Activated T-helper 9 cell treated with anti-CD3 and anti-CD28 coated beads, Interleukin-2, amount 50 U/mL, for 16 hours (primary cell): Measurements from ENCODE around the gene F2RL3.
"Not testable (repeated sequence)": the region's sequence is repeated elsewhere in the genome, so short reads cannot be mapped to it uniquely, and the experiment has no call there.

Source experiments
- DNase-seq: peaks from one replicate; pipeline ENCODE4 v3.0.0-alpha.2; 2020; ENCODE audit warnings: low read depth

The F2RL3 gene

DNA sequence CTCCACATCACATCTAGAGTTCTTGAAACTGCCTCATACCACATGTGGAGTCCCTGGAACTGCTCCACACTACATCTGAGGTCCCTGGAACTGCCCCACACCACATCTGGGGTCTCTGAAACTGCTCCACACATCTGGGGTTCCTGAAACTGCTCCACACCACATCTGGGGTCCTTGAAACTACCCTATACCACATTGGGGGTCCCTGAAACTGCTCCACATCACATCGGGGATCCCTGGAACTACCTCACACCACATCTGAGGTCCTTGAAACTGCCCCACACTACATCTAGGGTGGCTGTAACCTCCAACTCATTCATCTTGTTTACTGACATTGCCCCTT lies 33.8 kb downstream of the F2RL3 start:
- no peak for DNase-seq

DNA sequence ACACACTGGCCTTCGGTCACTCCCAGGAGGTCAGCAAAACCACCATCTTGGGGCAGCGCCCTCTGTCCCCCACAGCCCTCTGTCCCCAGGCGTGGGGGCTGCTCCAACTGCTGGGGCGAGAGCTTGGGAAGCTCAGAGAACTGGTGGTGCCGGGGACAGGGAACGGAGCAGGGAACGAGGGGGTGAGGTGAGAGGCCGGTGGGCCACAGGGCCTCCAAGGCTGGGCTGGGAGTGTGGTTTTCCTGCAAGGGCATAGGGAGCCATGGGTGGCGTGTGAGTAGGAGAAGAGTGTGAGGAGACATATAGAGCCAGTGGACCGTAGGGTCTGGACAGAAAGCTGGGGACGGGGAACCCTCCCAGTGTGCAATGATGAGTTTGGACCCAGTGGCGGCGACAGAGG lies 34.1 kb downstream of the F2RL3 start:
- no peak for DNase-seq

DNA sequence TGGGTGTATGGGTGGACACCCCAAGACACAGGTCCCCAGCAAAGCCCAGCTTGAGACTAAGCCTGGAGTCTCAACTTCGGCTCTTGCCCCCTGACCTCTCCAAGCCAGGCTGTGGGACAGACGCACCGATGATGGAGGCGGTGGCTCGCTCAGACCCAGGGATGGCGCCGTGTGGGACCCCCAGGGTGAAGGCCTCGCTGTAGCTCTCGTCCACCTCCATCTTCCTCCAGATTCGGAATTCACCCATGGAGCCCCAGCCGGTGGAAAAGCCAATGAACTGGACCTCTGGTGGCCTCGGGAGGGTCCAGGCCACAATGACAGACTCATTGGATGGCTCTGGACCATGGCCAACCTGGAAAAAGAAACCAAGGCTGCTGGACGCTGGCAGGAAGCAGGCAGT lies 39.1 kb downstream of the F2RL3 start:
- no peak for DNase-seq

DNA sequence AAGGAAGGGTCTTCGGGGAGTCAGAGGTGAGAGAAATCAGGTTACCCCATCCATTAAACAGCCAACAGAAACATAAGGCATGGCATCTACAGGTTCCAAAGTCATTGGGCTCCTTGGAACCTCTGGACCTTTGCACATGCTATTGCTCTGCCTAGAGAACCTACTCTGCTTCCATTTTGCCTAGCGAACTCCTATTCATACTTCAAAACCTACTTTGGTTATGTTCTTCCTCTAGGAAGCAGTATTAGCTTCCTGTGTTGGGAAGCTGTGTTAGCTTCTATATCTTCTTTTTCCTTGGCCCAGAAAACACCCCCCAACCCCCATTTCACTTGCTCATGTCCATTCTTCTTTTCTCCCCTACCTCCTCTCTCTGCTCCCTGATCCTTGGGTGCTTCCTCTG lies 39.6 kb downstream of the F2RL3 start:
- DNase-seq, result no peak

DNA sequence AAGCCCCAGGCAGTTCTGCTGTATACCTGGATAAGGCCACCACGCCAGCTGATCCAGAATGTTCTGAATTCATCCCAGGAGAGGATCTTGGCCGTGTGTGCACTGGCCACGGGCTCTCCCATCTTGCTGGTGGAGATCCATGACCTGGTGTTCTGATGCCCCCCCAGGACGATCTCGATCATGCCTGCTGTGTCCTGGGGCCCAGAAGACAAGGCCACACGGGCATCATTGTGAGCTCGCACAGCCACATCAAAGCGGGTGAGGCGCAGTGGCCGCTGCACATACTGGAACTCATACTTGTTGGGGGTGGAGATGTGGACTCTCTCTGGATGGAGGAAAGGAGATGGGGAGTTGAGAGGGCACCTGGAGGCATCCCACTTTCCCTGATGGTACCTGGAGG lies 40.1 kb downstream of the F2RL3 start:
- no peak for DNase-seq

DNA sequence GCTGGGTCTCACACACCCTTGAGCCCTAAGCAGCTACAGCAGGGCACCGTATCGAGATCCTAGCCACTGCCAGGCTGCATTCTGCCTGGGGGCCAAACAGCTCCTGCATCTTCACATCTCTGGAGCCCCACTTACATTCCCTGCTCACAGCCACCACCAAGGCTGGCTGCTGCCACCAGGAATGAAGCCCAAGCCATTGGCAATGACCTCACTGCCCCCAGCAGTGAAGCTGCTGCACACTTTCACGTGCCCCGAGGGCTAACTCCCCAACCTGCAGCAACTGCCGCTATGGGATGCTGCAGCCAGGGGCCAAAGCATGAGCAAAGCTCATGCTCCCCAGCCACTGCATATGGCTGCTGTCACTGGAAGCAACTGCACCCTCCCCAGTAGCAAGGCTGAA lies 42.0 kb downstream of the F2RL3 start:
- no peak for DNase-seq

DNA sequence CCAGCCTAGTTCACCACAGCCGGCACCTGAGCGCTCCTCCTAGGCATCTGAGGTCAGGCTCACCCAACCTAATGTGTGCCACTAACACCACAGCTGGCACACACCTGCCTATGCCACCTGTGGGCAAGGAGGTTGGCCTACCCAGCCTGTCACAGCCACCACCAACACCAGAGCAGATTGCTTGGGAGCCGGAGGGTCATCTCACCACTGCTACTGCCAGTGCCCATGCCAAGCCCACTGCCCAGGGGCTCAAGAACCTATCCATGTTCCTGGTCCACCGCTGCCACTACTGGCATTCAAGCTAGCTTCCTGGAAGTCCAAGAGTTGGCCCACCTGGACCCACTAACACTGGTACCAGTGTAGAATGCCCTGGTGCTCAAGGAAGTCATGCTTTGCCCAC lies 42.5 kb downstream of the F2RL3 start:
- DNase-seq, result no peak

DNA sequence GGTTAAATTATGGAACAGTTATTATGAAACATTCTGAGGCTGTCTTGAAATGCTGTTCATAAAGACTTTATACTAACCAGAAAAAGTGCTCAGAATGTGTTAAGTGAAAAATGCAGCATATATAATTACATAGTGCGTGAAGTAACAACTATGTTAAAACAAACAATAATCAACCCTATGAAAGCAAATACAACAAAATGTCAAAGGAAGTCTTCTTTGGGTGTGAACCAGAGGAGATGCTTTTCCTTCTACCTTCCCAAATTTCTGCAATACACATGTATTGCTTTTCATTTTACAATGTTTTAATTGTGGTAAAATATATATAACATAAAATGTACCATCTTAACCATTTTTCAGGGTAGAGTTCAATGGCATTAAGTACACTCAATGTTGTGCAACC lies 45.7 kb downstream of the F2RL3 start:
- DNase-seq, result no peak

DNA sequence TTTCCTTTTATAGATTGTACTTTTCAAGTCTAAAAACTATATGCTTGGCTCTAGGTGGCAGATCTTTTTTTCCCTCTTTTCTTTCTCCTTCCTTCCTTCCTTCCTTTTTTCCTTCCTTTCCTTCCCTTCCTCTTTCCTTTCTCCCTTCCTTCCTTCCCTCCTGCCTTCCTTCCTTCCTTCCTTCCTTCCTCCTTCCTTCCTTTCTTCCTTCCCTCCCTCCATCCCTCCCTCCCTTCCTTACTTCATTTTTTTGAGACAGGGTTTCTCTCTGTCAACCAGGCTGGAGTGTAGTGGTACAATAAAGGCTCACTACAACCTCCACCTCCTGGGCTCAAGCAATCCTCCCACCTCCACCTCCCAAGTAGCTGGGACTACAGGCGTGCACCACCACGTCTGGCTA lies 48.1 kb downstream of the F2RL3 start:
- no peak for DNase-seq

DNA sequence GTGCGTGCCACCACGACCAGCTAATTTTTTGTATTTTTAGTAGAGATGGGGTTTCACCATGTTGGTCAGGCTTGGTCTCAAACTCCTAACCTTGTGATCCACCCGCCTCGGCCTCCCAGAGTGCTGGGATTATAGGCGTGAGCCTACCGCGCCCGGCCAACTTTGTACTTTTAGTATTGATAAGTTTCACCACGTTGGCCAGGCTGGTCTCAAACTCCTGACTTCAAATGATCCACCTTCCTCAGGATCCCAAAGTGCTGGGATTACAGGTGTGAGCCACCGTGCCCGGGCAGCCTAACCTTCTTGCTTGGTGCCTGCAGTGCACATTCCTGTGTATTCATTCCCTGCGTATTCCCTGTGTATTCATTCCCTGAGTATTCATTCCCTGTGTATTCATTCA lies 49.0 kb downstream of the F2RL3 start:
- not testable (repeated sequence) for DNase-seq

DNA sequence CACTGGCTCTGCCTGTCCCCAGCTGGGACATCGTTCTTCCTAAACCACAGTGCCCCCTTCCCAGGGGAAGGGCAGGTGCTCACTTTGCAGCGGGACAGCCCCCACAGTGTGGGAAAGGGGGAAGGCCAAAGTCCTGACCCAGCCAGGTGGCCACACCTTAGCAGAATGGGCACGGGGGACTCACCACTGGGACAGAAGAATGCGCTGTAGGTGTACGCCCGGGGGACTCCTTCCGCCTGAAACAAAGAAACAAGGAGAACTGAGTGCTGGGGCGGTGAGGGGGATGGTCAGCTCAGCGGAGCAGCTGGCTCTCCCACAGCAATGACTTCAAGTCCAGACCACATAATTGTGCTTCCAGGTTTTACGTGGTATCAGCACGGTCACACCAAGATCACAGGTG lies 49.4 kb downstream of the F2RL3 start:
- no peak for DNase-seq

DNA sequence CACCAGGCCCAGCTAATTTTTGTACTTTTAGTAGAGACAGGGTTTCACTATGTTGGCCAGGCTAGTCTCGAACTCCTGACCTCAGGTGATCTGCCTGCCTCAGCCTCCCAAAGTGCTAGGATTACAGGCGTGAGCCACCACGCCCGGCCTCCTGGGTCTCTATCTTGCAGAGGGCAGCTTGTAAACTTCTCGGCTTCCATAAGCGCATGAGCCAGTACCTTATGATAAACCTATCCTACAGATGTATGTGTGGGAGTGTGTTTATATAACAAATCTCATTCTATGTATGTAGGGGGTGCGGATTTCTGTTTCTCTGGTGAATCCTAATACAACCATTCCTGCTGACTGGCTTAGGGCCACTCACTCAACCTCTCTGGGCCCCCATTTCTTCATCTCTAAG lies 51.3 kb downstream of the F2RL3 start:
- DNase-seq, result not testable (repeated sequence)

DNA sequence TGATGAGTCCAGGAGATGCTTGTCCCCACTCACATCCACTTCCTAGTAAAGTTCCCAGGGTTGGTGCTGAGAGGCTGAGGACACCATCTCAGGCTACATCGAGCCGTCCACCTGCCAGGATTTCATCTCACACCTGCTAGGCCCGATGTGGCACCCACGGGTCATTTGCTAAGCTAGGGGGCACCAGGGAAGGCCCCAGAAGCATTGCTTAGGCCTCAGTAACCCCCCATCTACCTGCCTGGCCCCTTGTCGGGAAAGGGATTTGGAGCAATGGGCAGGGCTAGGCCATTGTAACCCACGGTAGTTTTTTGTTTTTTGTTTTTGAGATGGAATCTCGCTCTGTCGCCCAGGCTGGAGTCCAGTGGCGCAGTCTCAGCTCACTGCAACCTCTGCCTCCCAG lies 51.8 kb downstream of the F2RL3 start:
- no peak for DNase-seq
